IMR-90 (cell line): ENCODE results near the gene CAPN7.

Experiments used
- CEBPB ChIP-seq: IDR thresholded peaks from 2 replicates; pipeline ENCODE4 v1.6.1; 2012; ENCODE audit warnings: low read depth, low read length, improper control_type of control experiment
- CTCF ChIP-seq: conservative IDR thresholded peaks from 2 replicates; pipeline ENCODE4 v1.5.1; 2012; ENCODE audit warnings: mild to moderate bottlenecking, low read depth, low read length, improper control_type of control experiment
- ELK1 ChIP-seq: fragments of 150-350 bp; IDR thresholded peaks from 2 replicates; pipeline ENCODE4 v1.6.1; 2016; ENCODE audit warnings: low read depth, mild to moderate bottlenecking, low read length, moderate library complexity, borderline replicate concordance
- MXI1 ChIP-seq: IDR thresholded peaks from 2 replicates; pipeline ENCODE4 v1.6.1; 2012; ENCODE audit warnings: low read depth, mild to moderate bottlenecking, low read length, moderate library complexity, borderline replicate concordance
- POLR2A ChIP-seq: IDR thresholded peaks from 2 replicates; pipeline ENCODE4 v1.6.1; 2012; ENCODE audit warnings: mild to moderate bottlenecking, low read depth, low read length
- RAD21 ChIP-seq: IDR thresholded peaks from 2 replicates; pipeline ENCODE4 v1.6.1; 2012; ENCODE audit warnings: low read length, improper control_type of control experiment
- RCOR1 ChIP-seq: IDR thresholded peaks from 2 replicates; pipeline ENCODE4 v1.6.1; 2012; ENCODE audit warnings: mild to moderate bottlenecking, low read length, improper control_type of control experiment; ENCODE audit not compliant: insufficient replicate concordance
- RFX5 ChIP-seq: IDR thresholded peaks from 2 replicates; pipeline ENCODE4 v1.8.0; 2012; ENCODE audit warnings: low read depth, mild to moderate bottlenecking, low read length, moderate library complexity
- SMC3 ChIP-seq: fragments of 150-350 bp; IDR thresholded peaks from 2 replicates; pipeline ENCODE4 v1.6.1; 2016; ENCODE audit warnings: low read depth, mild to moderate bottlenecking, antibody characterized with exemption, low read length, moderate library complexity
- USF2 ChIP-seq: fragments of 150-350 bp; IDR thresholded peaks from 2 replicates; pipeline ENCODE4 v1.6.1; 2017; ENCODE audit warnings: mild to moderate bottlenecking, antibody characterized with exemption, low read length, low read depth

GRCh38 chr3:15272426-15273196, 66.6 kb downstream of the CAPN7 start:
- TF ChIP-seq MXI1, result no peak
- TF ChIP-seq ELK1, result no peak
- TF ChIP-seq POLR2A, result no peak
- TF ChIP-seq CTCF, result no peak
- TF ChIP-seq RFX5, result no peak
- no peak for TF ChIP-seq SMC3
- TF ChIP-seq CEBPB, result no peak
- no peak for TF ChIP-seq RAD21
- no peak for TF ChIP-seq USF2
- TF ChIP-seq RCOR1, result no peak
